Measurements from ENCODE around the gene LIN54.

Gene LIN54

GRCh38 chr4:82893942-82894341 is 116.7 kb downstream of the LIN54 start:
- TF ChIP-seq CTCF (conservative IDR thresholded peaks at IDR 0.05; ENCODE audit: control insufficient read depth, insufficient read depth, low read depth, low read length): no peak
- DNase-seq (ENCODE audit: low read depth): peak; percentile 40
- no peak overlapping the region for H3K4me3 ChIP-seq (ENCODE audit: control insufficient read depth, low read depth, low read length)

GRCh38 chr4:82892467-82892802 is 118.2 kb downstream of the LIN54 start:
- no peak overlapping the region for H3K4me3 ChIP-seq (ENCODE audit: control insufficient read depth, low read depth, low read length)
- no peak for DNase-seq (ENCODE audit: low read depth)
- TF ChIP-seq CTCF (conservative IDR thresholded peaks at IDR 0.05; ENCODE audit: control insufficient read depth, insufficient read depth, low read depth, low read length): no peak

- no peak for TF ChIP-seq CTCF (conservative IDR thresholded peaks at IDR 0.05; ENCODE audit: control insufficient read depth, insufficient read depth, low read depth, low read length)
- H3K4me3 ChIP-seq (ENCODE audit: control insufficient read depth, low read depth, low read length): peak overlapping the region; percentile 83
- peak; percentile 37 for DNase-seq (ENCODE audit: low read depth)
Measured at GRCh38 chr4:82891707-82892466, 118.7 kb downstream of the LIN54 start.

- no peak for TF ChIP-seq CTCF (conservative IDR thresholded peaks at IDR 0.05; ENCODE audit: control insufficient read depth, insufficient read depth, low read depth, low read length)
- peak within 1 kb of the TSS; percentile 83 for H3K4me3 ChIP-seq (ENCODE audit: control insufficient read depth, low read depth, low read length)
- peak; percentile 89 for DNase-seq (ENCODE audit: low read depth)
Measured at GRCh38 chr4:82890901-82891706, 119.5 kb downstream of the LIN54 start, which contains the start of gene SEC31A. Gene SEC31A, minus strand, starts transcription at chr4:82891153. Its CDS starts 9,217 bp downstream, at chr4:82881936.

GRCh38 chr4:82890528-82890900 is 120.1 kb downstream of the LIN54 start:
- no peak for DNase-seq (ENCODE audit: low read depth)
- TF ChIP-seq CTCF (conservative IDR thresholded peaks at IDR 0.05; ENCODE audit: control insufficient read depth, insufficient read depth, low read depth, low read length): no peak
- peak overlapping the region; percentile 83 for H3K4me3 ChIP-seq (ENCODE audit: control insufficient read depth, low read depth, low read length)

GRCh38 chr4:82889287-82889686 is 121.3 kb downstream of the LIN54 start:
- TF ChIP-seq CTCF (conservative IDR thresholded peaks at IDR 0.05; ENCODE audit: control insufficient read depth, insufficient read depth, low read depth, low read length): no peak
- peak overlapping the region; percentile 83 for H3K4me3 ChIP-seq (ENCODE audit: control insufficient read depth, low read depth, low read length)
- no peak for DNase-seq (ENCODE audit: low read depth)

Data from fibroblast of mammary gland (primary cell).